B cell (primary cell): Measurements from ENCODE around the gene IPO7.

ENCODE experiments used
- EZH2 ChIP-seq: IDR thresholded peaks from 2 replicates; pipeline ENCODE4 v1.6.1; 2012; ENCODE audit warnings: borderline replicate concordance, low read depth, mild to moderate bottlenecking, moderate library complexity, low read length; ENCODE audit not compliant: insufficient read depth, poor library complexity, severe bottlenecking
- TF ChIP-seq, protein P1 (sequence below): fragments of 200-600 bp; IDR thresholded peaks from one replicate; pipeline ENCODE4 v1.8.0; 2022; ENCODE audit warnings: antibody characterized with exemption, mild to moderate bottlenecking

DNA sequence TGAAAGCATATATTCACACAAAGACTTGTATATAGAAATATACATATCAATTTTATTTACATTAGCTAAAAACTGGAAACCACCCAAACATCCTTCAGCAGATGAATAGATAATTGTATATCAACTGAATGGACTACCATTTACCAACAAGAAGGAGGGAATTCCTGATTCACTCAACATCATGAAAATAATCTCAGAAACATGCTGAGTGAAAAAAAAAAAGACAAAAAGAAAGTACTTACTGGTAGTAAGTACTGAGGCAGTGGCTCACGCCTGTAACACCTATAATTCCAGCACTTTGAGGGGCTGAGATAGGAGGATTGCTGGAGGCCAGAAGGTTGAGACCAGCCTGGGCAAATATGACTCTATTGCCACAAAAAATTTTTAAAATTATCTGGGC lies 7.4 kb upstream of the IPO7 start:
- TF ChIP-seq, protein P1, sequence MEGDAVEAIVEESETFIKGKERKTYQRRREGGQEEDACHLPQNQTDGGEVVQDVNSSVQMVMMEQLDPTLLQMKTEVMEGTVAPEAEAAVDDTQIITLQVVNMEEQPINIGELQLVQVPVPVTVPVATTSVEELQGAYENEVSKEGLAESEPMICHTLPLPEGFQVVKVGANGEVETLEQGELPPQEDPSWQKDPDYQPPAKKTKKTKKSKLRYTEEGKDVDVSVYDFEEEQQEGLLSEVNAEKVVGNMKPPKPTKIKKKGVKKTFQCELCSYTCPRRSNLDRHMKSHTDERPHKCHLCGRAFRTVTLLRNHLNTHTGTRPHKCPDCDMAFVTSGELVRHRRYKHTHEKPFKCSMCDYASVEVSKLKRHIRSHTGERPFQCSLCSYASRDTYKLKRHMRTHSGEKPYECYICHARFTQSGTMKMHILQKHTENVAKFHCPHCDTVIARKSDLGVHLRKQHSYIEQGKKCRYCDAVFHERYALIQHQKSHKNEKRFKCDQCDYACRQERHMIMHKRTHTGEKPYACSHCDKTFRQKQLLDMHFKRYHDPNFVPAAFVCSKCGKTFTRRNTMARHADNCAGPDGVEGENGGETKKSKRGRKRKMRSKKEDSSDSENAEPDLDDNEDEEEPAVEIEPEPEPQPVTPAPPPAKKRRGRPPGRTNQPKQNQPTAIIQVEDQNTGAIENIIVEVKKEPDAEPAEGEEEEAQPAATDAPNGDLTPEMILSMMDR = no peak
- TF ChIP-seq EZH2 = no peak
